HG02870 (cell line): Measurements from ENCODE around the gene CFL2.
"Not testable (repeated sequence)": the region's sequence is repeated elsewhere in the genome, so short reads cannot be mapped to it uniquely, and the experiment has no call there.

ENCODE experiments used
- ATAC-seq: cut with Tn5 transposase; IDR thresholded peaks from one replicate; pipeline ENCODE4 v1.9.1; 2021; ENCODE audit warnings: mild to moderate bottlenecking, moderate library complexity; ENCODE audit not compliant: unreplicated experiment

The CFL2 gene

GRCh38 chr14:34714320-34715126 lies at the start of gene CFL2:
Gene CFL2 (minus strand): TSS chr14:34714593. CDS start chr14:34714540, 53 bp downstream.
- ATAC-seq: peak; percentile 78

GRCh38 chr14:34755215-34755614 lies 40.8 kb upstream of the CFL2 start:
- no peak for ATAC-seq

DNA sequence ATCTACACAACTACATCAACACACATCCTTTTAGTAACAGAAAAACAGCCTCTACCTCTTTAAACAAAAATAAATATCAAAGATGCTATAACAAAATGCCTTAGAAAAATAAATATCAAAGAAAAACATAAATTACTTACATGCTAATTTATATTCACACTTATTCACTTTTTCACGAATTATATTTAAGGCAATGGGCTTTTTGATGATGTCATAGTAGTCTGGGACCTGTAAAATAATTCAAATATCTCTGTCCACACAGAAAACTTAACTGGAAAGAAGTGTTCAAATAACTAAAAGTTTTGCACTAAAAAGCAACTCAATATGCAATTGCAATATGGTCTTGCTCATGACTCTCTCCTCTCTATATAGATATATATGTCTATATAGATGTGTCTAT lies 40.3 kb upstream of the CFL2 start:
- ATAC-seq: no peak

- no peak for ATAC-seq
Observed at GRCh38 chr14:34750670-34751069, 36.3 kb upstream of the CFL2 start.

- no peak for ATAC-seq
Observed at GRCh38 chr14:34750233-34750632, 35.8 kb upstream of the CFL2 start.

- no peak for ATAC-seq
Observed at GRCh38 chr14:34749408-34749807, 35.0 kb upstream of the CFL2 start.

DNA sequence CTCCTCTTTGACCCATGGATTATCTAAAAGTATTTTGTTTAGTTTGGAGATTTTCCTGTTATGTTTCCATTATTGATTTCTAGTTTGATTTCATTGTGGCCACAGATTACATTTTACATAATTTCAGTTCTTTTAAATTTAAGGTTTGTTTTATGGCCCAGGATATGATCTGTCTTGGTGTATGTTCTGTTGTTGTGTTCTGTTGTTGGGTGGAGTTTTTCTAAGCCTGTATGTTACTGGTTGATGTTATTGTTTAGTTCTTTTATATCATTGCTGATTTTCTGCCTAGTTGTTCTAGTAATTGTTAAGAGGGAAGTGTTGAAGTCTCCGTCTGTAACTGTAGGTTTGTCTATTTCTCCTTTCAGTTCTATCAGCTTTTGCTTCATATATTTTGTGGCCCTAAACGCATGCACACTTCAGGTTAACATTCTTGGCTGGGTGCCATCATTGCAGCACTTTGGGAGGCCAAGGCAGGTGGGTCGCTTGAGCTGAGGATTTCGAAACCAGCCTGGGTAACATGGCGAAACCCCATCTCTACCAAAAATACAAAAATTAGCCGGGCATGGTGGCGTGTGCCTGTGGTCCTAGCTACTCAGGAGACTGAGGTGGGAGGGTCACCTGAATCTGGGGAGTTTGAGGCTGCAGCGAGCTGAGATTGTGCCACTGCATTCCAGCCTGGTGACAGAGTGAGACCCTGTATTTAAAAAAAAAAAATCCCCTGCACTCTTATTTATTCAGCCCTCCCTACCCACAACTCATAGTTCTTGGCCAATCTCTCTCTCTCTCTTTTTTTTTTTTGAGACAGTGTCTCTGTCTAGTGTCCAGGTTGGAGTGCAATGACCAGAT lies 28.1 kb upstream of the CFL2 start:
- ATAC-seq: no peak

- no peak for ATAC-seq
Observed at GRCh38 chr14:34741840-34742239, 27.4 kb upstream of the CFL2 start.

DNA sequence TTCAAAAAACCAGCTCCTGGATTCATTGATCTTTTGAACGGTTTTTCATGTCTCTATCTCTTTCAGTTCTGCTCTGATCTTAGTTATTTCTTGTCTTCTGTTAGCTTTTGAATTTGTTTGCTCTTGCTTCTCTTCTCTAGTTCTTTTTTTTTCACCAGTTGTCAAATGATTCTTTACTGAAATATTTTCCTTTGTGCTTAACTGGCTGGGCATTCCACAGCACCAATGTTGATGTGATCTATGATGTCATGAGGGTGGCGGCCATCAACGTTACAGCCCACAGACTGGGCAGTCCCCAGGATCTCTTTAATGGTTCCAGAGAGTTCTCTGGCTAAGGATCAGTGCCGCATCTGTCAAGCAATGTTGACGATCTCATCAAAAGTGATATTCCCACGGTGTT lies 25.7 kb upstream of the CFL2 start:
- not testable (repeated sequence) for ATAC-seq

DNA sequence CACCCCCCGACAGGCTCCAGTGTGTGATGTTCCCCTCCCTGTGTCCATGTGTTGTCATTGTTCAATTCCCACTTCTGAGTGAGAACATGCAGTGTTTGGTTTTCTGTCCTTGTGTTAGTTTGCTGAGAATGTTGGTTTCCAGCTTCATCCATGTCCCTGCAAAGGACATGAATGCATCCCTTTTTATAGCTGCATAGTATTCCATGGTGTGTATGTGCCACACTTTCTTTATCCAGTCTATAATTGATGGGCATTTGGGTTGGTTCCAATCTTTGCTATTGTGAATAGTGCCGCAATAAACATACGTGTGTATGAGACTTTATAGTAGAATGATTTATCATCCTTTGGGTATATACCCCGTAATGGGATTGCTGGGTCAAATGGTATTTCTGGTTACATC lies 22.7 kb upstream of the CFL2 start:
- not testable (repeated sequence) for ATAC-seq

DNA sequence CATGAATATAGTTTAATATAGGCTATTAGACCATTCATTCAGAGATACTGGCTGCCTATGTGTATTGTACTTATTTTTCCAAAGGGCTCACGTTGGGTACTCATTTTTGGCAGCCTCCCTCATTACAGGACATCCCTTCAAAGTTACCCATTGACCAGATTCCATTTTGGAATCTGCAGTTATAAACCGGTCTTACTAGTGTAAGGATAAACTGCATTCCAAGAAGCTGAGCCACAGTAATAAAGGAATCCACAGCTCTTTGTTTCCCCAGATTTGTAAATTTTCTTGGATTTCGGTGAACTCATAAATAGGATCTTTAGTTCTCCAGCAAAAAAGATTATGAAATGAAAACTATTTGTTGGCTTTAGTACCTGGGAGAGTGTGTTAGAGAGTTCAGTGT lies 18.9 kb upstream of the CFL2 start:
- ATAC-seq: no peak

GRCh38 chr14:34732802-34733201 lies 18.4 kb upstream of the CFL2 start:
- ATAC-seq: no peak

GRCh38 chr14:34723867-34724266 lies 9.5 kb upstream of the CFL2 start:
- no peak for ATAC-seq

DNA sequence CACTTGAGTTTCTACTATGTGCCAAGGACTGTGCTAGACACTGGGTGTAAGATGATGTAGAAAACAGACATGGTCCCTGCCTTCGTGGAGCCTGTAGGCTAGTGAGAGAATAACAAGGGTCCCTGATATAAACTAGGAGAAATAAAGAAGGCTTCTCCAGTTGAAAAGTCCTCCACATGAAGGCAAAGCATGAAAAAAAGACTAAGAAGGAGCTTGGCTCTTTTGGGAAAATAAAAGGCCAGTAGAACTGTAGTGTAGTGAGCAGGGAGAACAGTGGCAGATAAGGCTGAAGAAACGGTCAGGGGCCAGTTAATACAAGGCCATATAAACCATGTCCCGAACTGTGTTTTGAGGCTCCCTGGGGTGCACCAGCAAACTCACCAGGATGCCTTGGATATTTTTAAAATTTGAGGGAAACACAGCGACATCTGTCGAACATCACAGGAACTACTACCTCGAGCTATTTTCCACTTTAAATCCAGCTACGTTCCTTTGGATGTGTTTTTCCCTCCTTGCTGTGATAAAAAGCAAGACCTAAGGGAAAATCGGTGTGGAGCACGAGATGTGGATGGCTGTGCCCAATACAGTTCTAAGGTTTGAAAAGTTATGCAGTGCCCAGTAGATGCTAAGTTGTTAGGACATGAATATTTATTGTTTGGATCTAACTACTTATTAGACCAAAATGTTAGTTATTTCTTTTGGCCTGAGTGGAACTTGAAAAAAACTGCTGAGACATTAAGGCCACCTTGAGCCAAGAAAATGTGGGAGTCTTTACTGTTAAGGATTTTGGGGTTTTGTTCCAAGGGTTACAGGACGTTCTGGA lies 8.5 kb upstream of the CFL2 start:
- no peak for ATAC-seq

- no peak for ATAC-seq
Observed at GRCh38 chr14:34721129-34721528, 6.7 kb upstream of the CFL2 start.

GRCh38 chr14:34718750-34719304 lies 4.4 kb upstream of the CFL2 start:
- ATAC-seq: no peak

DNA sequence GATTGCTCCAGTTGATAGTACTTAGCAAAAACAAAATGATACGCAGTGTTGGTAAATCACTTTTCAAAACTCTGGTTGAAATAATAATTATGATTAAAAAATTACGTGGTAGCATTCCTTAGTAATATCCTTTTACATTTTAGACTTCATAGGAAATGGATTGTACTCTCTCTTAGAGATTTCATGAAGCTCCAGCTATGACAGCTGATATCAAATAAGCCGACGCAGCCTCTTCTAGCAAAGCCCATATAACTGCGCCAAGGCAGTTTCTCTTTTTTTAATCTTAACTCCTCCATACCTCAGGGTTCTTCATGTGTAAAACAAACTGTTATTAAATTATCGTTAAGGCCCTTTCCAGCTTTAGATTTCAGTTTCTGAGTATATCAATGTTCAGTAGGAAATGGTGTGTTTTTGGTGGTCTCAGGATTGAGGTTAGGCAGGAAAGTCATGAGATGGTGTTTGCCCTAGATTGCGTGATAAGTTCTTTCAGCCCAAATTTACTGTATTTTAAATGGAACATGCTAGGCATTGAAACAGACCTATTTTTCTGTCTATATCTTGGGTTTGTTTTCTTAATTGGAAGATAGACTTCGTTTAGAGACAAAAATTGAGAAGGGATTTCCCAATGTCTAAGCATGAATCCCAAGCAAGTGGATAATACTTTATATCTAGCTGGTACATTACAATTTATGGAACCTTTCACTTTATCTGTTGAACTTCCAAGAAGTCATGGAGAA lies 902 bp upstream of the CFL2 start:
- ATAC-seq: no peak

- ATAC-seq: peak; percentile 8
Observed at GRCh38 chr14:34713681-34714319, 593 bp downstream of the CFL2 start.

GRCh38 chr14:34713122-34713680 lies 1.2 kb downstream of the CFL2 start:
- no peak for ATAC-seq
